Nephron (organoid): Measurements from ENCODE around the gene PTGES3L.
"Not testable (repeated sequence)": the region's sequence is repeated elsewhere in the genome, so short reads cannot be mapped to it uniquely, and the experiment has no call there.

Experiments used
- H3K27ac Mint-ChIP-seq, 3 experiments: 2 replicates each; pipeline ENCODE4 v1.8.0; 2020; ENCODE audit warnings: mixed read lengths in 3 of 3, mild to moderate bottlenecking in 2 of 3, moderate library complexity in 1 of 3
- H3K27me3 Mint-ChIP-seq: 2 replicates; pipeline ENCODE4 v1.8.0; 2021; ENCODE audit warnings: low read depth, mild to moderate bottlenecking, moderate library complexity, mixed read lengths
- H3K36me3 Mint-ChIP-seq: 2 replicates; pipeline ENCODE4 v1.8.0; 2020; ENCODE audit warnings: low read depth, mixed read lengths
- H3K4me1 Mint-ChIP-seq: 2 replicates; pipeline ENCODE4 v1.8.0; 2020; ENCODE audit warnings: mixed read lengths
- H3K4me3 Mint-ChIP-seq, 3 experiments: 2 replicates each; pipeline ENCODE4 v1.8.0; 2020; ENCODE audit warnings: mild to moderate bottlenecking in 3 of 3, mixed read lengths in 3 of 3, moderate library complexity in 2 of 3
- H3K9me3 Mint-ChIP-seq: 2 replicates; pipeline ENCODE4 v1.8.0; 2020; ENCODE audit warnings: mixed read lengths
- CTCF ChIP-seq, 3 experiments: fragments of 200-600 bp; sonication (generic); IDR thresholded peaks; one replicate each; pipeline ENCODE4 v1.5.0; 2021; ENCODE audit warnings: antibody characterized with exemption in 3 of 3; ENCODE audit not compliant: unreplicated experiment in 3 of 3

The PTGES3L gene

GRCh38 chr17:42980274-42980765 is 440 bp upstream of the PTGES3L start, which contains the start of gene RUNDC1:
Gene RUNDC1, plus strand, starts transcription at chr17:42980565. Its CDS starts 12 bp downstream, at chr17:42980577.
- peak within 1 kb of the TSS; percentile 95 to 98 (median 97) for H3K4me3 Mint-ChIP-seq

GRCh38 chr17:42975701-42976100 is 4.2 kb downstream of the PTGES3L start:
- H3K27ac Mint-ChIP-seq, H3K36me3 Mint-ChIP-seq, H3K27me3 Mint-ChIP-seq, H3K9me3 Mint-ChIP-seq: not testable (repeated sequence)
- H3K4me3 Mint-ChIP-seq: peak overlapping the region in 1 of 3 experiments; percentile 24
- H3K4me1 Mint-ChIP-seq: peaks cover 14% of the 10 kb centered on the region

More at GRCh38 chr17:42980274-42980765, 440 bp upstream of the PTGES3L start, which contains the start of gene RUNDC1:
- no peaks in the 10 kb centered on the region for H3K27me3 Mint-ChIP-seq
- peak within 1 kb of the TSS; percentile 78 to 89 (median 83) for H3K27ac Mint-ChIP-seq
- H3K36me3 Mint-ChIP-seq: peaks cover 11% of the 10 kb centered on the region
- H3K9me3 Mint-ChIP-seq: no peaks in the 10 kb centered on the region
- peaks cover 25% of the 10 kb centered on the region for H3K4me1 Mint-ChIP-seq
- no peak for TF ChIP-seq CTCF (IDR thresholded peaks at IDR 0.05; ENCODE audit: unreplicated experiment in 3 of 3)

GRCh38 chr17:42975265-42975664 is 4.6 kb downstream of the PTGES3L start:
- no peak for TF ChIP-seq CTCF (IDR thresholded peaks at IDR 0.05; ENCODE audit: unreplicated experiment in 3 of 3)
- Mint-ChIP-seq H3K36me3 (no peaks in the 10 kb centered on the region), H3K4me1 (peaks cover 12% of the 10 kb centered on the region)

GRCh38 chr17:42973323-42973722 is 6.6 kb downstream of the PTGES3L start:
- not testable (repeated sequence) for H3K4me1 Mint-ChIP-seq, H3K27me3 Mint-ChIP-seq, H3K27ac Mint-ChIP-seq, H3K9me3 Mint-ChIP-seq, H3K4me3 Mint-ChIP-seq, H3K36me3 Mint-ChIP-seq

More at GRCh38 chr17:42975265-42975664, 4.6 kb downstream of the PTGES3L start:
- Mint-ChIP-seq H3K27ac (peak overlapping the region in 1 of 3 experiments; percentile 24), H3K9me3 (no peaks in the 10 kb centered on the region), H3K27me3 (no peaks in the 10 kb centered on the region), H3K4me3 (peak overlapping the region; percentile 24 to 61 (median 31))

GRCh38 chr17:42971589-42971988 is 8.3 kb downstream of the PTGES3L start:
- Mint-ChIP-seq H3K27me3 (no peaks in the 10 kb centered on the region), H3K36me3 (no peaks in the 10 kb centered on the region), H3K9me3 (no peaks in the 10 kb centered on the region), H3K27ac (no peak overlapping the region), H3K4me1 (no peaks in the 10 kb centered on the region), H3K4me3 (no peak overlapping the region)
- no peak for TF ChIP-seq CTCF (IDR thresholded peaks at IDR 0.05; ENCODE audit: unreplicated experiment in 3 of 3)

- Mint-ChIP-seq H3K4me3 (no peak overlapping the region), H3K9me3 (no peaks in the 10 kb centered on the region), H3K36me3 (no peaks in the 10 kb centered on the region), H3K27me3 (no peaks in the 10 kb centered on the region), H3K27ac (peak overlapping the region in 2 of 3 experiments; percentile 45 to 63), H3K4me1 (peaks cover 5% of the 10 kb centered on the region)
- no peak for TF ChIP-seq CTCF (IDR thresholded peaks at IDR 0.05; ENCODE audit: unreplicated experiment in 3 of 3)
These were observed 10.8 kb downstream of the PTGES3L start for GRCh38 chr17:42969001-42969581.

- H3K4me1 Mint-ChIP-seq: peaks cover 12% of the 10 kb centered on the region
- no peak overlapping the region for H3K27ac Mint-ChIP-seq
- H3K27me3 Mint-ChIP-seq: no peaks in the 10 kb centered on the region
- TF ChIP-seq CTCF (IDR thresholded peaks at IDR 0.05; ENCODE audit: unreplicated experiment in 3 of 3): no peak
- no peak overlapping the region for H3K4me3 Mint-ChIP-seq
- H3K36me3 Mint-ChIP-seq: no peaks in the 10 kb centered on the region
- no peaks in the 10 kb centered on the region for H3K9me3 Mint-ChIP-seq
These were observed 12.0 kb downstream of the PTGES3L start for GRCh38 chr17:42967925-42968324.
